GM18499 (cell line): ENCODE results near the gene MAML2.

Experiments
- ATAC-seq: cut with Tn5 transposase; IDR thresholded peaks from one replicate; pipeline ENCODE4 v1.9.1; 2021; ENCODE audit warnings: moderate number of reproducible peaks; ENCODE audit not compliant: insufficient read depth, unreplicated experiment

The MAML2 gene

GRCh38 chr11:96173422-96173821 is 169.6 kb downstream of the MAML2 start:
- no peak for ATAC-seq

GRCh38 chr11:96172604-96173003 is 170.4 kb downstream of the MAML2 start:
- no peak for ATAC-seq

- ATAC-seq, result no peak
These were observed 173.7 kb downstream of the MAML2 start for GRCh38 chr11:96169250-96169649.

GRCh38 chr11:96168623-96169022 is 174.4 kb downstream of the MAML2 start:
- no peak for ATAC-seq

GRCh38 chr11:96167787-96168186 is 175.2 kb downstream of the MAML2 start:
- ATAC-seq, result no peak

GRCh38 chr11:96167203-96167758 is 175.7 kb downstream of the MAML2 start:
- no peak for ATAC-seq

- ATAC-seq, result no peak
These were observed 180.0 kb downstream of the MAML2 start for GRCh38 chr11:96162816-96163499.

- no peak for ATAC-seq
These were observed 181.5 kb downstream of the MAML2 start for GRCh38 chr11:96161307-96162089.

- no peak for ATAC-seq
These were observed 182.2 kb downstream of the MAML2 start for GRCh38 chr11:96160732-96161306.

GRCh38 chr11:96159968-96160367 is 183.0 kb downstream of the MAML2 start:
- no peak for ATAC-seq

- no peak for ATAC-seq
These were observed 184.9 kb downstream of the MAML2 start for GRCh38 chr11:96158126-96158525.

GRCh38 chr11:96157517-96157873 is 185.5 kb downstream of the MAML2 start:
- ATAC-seq, result no peak

GRCh38 chr11:96156379-96156722 is 186.6 kb downstream of the MAML2 start:
- ATAC-seq, result no peak

- ATAC-seq, result no peak
These were observed 187.2 kb downstream of the MAML2 start for GRCh38 chr11:96155627-96156378.

- ATAC-seq, result no peak
These were observed 188.0 kb downstream of the MAML2 start for GRCh38 chr11:96154802-96155520.

- ATAC-seq, result no peak
These were observed 190.4 kb downstream of the MAML2 start for GRCh38 chr11:96152623-96153022.

GRCh38 chr11:96151501-96151900 is 191.5 kb downstream of the MAML2 start:
- no peak for ATAC-seq

- no peak for ATAC-seq
These were observed 192.4 kb downstream of the MAML2 start for GRCh38 chr11:96150609-96151008.

- ATAC-seq, result no peak
These were observed 193.0 kb downstream of the MAML2 start for GRCh38 chr11:96149743-96150555.
